ENCODE results near the gene ADNP. TPM values are rescaled to one million over a fixed set of nuclear protein-coding genes. Genes with fewer than 3 reads are reported as not detected.

The ADNP gene
- total RNA-seq, 4 donors from 2014 or later = 48.2 to 54.9 (median 52.7) TPM

- no peak for TF ChIP-seq CTCF (IDR thresholded peaks at IDR 0.05; ENCODE audit: low read depth)
Observed at GRCh38 chr20:50953821-50954220, 22.6 kb upstream of the ADNP start.

- no peak for TF ChIP-seq CTCF (IDR thresholded peaks at IDR 0.05; ENCODE audit: low read depth)
Observed at GRCh38 chr20:50953196-50953595, 22.0 kb upstream of the ADNP start.

- no peak for TF ChIP-seq CTCF (IDR thresholded peaks at IDR 0.05; ENCODE audit: low read depth)
Observed at GRCh38 chr20:50948132-50948785, 17.0 kb upstream of the ADNP start.

GRCh38 chr20:50943069-50943468, 11.8 kb upstream of the ADNP start:
- TF ChIP-seq CTCF (IDR thresholded peaks at IDR 0.05; ENCODE audit: low read depth) = no peak

- no peak for TF ChIP-seq CTCF (IDR thresholded peaks at IDR 0.05; ENCODE audit: low read depth)
Observed at GRCh38 chr20:50933589-50933988, 2.4 kb upstream of the ADNP start.

GRCh38 chr20:50932691-50933280, 1.5 kb upstream of the ADNP start:
- TF ChIP-seq CTCF (IDR thresholded peaks at IDR 0.05; ENCODE audit: low read depth) = no peak

- TF ChIP-seq CTCF (IDR thresholded peaks at IDR 0.05; ENCODE audit: low read depth) = no peak
Observed at GRCh38 chr20:50932016-50932485, 814 bp upstream of the ADNP start.

Data from subcutaneous adipose tissue (tissue), 4 donors.